ENCODE measurements around the gene CFAP251.
A peak's percentile ranks its signal among the peaks of the same experiment; 100 is the strongest.

DNA sequence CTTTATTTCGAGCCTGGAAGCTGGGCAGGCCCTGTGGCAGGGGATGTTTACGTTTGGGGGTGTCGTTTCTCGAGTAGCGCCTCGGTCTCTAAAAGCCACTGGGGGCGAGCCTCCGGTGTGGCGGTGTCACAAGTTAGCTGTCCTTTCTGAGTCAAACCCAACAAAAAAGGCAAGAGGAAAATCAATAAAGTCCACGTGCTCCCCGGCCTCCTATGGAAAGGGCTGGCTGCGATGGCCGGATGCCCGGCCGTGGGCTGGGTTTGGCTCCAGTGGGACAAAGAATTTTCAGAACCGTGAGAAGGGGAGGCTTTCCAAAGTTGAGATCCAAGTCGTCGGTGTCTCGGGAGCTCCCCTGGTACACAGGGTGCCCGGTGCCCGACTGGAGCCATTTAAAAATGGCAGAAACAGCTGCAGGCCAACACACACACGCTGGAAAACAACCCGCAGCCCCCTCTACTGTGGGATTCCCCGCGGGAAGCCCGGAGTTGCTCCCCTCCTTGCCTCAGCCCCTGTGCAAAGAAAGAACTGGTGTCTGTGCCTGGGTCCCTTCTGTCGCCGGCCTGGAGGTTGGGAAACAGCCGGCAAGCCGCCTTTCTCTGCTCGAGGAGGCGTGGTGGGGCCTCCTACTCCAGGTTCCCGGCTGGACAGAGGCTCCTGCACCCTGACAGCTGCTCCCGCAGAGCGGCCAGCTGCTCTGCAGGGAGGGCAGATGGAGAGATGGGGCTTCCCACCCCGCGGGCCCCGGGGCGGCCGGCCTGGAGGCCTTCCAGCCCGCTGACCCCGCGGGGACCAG lies 105.1 kb downstream of the CFAP251 start:
- TF ChIP-seq, protein P1, sequence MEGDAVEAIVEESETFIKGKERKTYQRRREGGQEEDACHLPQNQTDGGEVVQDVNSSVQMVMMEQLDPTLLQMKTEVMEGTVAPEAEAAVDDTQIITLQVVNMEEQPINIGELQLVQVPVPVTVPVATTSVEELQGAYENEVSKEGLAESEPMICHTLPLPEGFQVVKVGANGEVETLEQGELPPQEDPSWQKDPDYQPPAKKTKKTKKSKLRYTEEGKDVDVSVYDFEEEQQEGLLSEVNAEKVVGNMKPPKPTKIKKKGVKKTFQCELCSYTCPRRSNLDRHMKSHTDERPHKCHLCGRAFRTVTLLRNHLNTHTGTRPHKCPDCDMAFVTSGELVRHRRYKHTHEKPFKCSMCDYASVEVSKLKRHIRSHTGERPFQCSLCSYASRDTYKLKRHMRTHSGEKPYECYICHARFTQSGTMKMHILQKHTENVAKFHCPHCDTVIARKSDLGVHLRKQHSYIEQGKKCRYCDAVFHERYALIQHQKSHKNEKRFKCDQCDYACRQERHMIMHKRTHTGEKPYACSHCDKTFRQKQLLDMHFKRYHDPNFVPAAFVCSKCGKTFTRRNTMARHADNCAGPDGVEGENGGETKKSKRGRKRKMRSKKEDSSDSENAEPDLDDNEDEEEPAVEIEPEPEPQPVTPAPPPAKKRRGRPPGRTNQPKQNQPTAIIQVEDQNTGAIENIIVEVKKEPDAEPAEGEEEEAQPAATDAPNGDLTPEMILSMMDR (IDR thresholded peaks at IDR 0.05), result no peak
- TF ChIP-seq POLR2AphosphoS5 (IDR thresholded peaks at IDR 0.05) (peak in 1 of 3 donors; percentile 9), POLR2A (IDR thresholded peaks at IDR 0.05) (no peak), EP300 (IDR thresholded peaks at IDR 0.05) (no peak)

All from stomach (tissue), 4 donors.